ENCODE results near the gene SLC8A3. TPM values are rescaled to one million over a fixed set of nuclear protein-coding genes. Genes with fewer than 3 reads are reported as not detected.

The SLC8A3 gene
- total and polyA plus RNA-seq, 9 of the 15 experiments (the other 6 are each of a cell fraction or from before 2014, with no cell fraction given), result not detected

DNA sequence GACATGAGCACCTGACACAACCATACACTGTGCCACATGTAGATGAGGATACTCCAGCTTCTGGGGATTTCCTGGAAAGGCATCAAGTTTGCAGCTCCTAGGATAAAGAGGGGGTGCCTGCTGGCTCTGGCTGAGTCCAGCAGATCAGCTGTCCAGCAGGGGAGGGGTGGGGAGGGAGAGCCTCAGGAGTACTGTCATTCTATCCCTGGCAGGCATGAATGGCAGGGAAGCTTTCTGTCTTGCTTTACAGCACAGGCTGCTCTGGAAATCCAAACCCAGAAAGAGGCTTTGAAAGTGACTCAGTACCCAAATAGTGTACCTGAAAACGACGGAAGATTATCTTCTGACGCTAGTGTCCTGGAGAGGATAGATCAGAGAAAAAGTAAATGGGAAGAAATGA is 32.2 kb downstream of the SLC8A3 start:
- Histone ChIP-seq H3K9me1 (ENCODE audit: control insufficient read depth, insufficient read depth, low read length) (no peaks in the 10 kb centered on the region), H2AFZ (ENCODE audit: low read depth, low read length) (no peak overlapping the region), H3K79me2 (ENCODE audit: control insufficient read depth, insufficient read depth, low read length) (no peaks in the 10 kb centered on the region), H3K4me1 (replicated peaks in 1 of 2; ENCODE audit: control insufficient read depth in 2 of 2, insufficient read depth in 2 of 2, low read length in 2 of 2) (no peaks in the 10 kb centered on the region), H3K4me3 (no peak overlapping the region), H3K9ac (ENCODE audit: insufficient read depth in 1 of 2, low read depth in 2 of 2, low read length in 2 of 2) (no peak overlapping the region), H4K20me1 (replicated peaks; ENCODE audit: control insufficient read depth, insufficient read depth, low read length) (no peaks in the 10 kb centered on the region), H3K9me3 (replicated peaks; ENCODE audit: control insufficient read depth, insufficient read depth, low read depth, low read length) (no peaks in the 10 kb centered on the region), H3K36me3 (ENCODE audit: control insufficient read depth, insufficient read depth, low read length) (no peaks in the 10 kb centered on the region), H3K4me2 (ENCODE audit: insufficient read depth, low read length) (no peak overlapping the region), H3K27ac (ENCODE audit: extremely low read depth, low read depth, low read length) (no peak overlapping the region), H3K27me3 (ENCODE audit: control insufficient read depth in 2 of 2, insufficient read depth in 2 of 2, low read length in 2 of 2) (peaks cover 0 to 6% of the 10 kb centered on the region in 2 experiments; a peak in 1 of 5 replicates)
- no peak for ATAC-seq
- intact Hi-C loops (cut with micrococcal nuclease) (no loop called here), in situ Hi-C loops (cut with MboI) (no loop called here)
- no peak for FAIRE-seq
- no peak for DNase-seq (ENCODE audit: extremely low read depth in 1 of 4, low spot score in 3 of 4)
- TF ChIP-seq ADNP (tag; IDR thresholded peaks at IDR 0.05) (no peak), SMARCA5 (IDR thresholded peaks at IDR 0.05) (no peak), STAT5A (IDR thresholded peaks at IDR 0.05; ENCODE audit: borderline replicate concordance, low read length) (no peak), FOXO4 (CRISPR knock-in tag; IDR thresholded peaks at IDR 0.05) (no peak), CHD4 (IDR thresholded peaks at IDR 0.05; ENCODE audit: insufficient read depth, insufficient replicate concordance, low read depth, low read length, poor library complexity, severe bottlenecking) (no peak), ZNF197 (CRISPR knock-in tag; IDR thresholded peaks at IDR 0.05; ENCODE audit: low read depth) (no peak), CTBP1 (IDR thresholded peaks at IDR 0.05; ENCODE audit: borderline replicate concordance) (no peak), ZNF766 (CRISPR knock-in tag; conservative IDR thresholded peaks at IDR 0.05) (no peak), ZNF12 (CRISPR knock-in tag; IDR thresholded peaks at IDR 0.05) (no peak)
- TF ChIP-seq, protein P1, sequence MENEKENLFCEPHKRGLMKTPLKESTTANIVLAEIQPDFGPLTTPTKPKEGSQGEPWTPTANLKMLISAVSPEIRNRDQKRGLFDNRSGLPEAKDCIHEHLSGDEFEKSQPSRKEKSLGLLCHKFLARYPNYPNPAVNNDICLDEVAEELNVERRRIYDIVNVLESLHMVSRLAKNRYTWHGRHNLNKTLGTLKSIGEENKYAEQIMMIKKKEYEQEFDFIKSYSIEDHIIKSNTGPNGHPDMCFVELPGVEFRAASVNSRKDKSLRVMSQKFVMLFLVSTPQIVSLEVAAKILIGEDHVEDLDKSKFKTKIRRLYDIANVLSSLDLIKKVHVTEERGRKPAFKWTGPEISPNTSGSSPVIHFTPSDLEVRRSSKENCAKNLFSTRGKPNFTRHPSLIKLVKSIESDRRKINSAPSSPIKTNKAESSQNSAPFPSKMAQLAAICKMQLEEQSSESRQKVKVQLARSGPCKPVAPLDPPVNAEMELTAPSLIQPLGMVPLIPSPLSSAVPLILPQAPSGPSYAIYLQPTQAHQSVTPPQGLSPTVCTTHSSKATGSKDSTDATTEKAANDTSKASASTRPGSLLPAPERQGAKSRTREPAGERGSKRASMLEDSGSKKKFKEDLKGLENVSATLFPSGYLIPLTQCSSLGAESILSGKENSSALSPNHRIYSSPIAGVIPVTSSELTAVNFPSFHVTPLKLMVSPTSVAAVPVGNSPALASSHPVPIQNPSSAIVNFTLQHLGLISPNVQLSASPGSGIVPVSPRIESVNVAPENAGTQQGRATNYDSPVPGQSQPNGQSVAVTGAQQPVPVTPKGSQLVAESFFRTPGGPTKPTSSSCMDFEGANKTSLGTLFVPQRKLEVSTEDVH (IDR thresholded peaks at IDR 0.05; ENCODE audit: low read depth, partially characterized antibody), result no peak
- no TSS peak for BruUV-seq (replicated peaks)
- ChIA-PET POLR2A (interaction anchor here (0.6 kb wide), 1 partner anchor 63 kb away, joined by 3 read pairs; no protein-coding TSS in a partner anchor), CTCF (ENCODE audit: low intra/inter-chr PET ratio) (no interaction called here)
- 0% methylated on average over 3 of the region's 3 CpGs for WGBS (ENCODE audit: insufficient coverage, low coverage, missing lambda C conversion rate)
